Smooth muscle cell of the coronary artery (primary cell): Measurements from ENCODE around the gene OR10P1. TPM values are rescaled to one million over a fixed set of nuclear protein-coding genes. Genes with fewer than 3 reads are reported as not detected.

Source experiments
- total RNA-seq: library from RNA; depleted of rRNA; stranded (reverse); fragments of >200 nt; gene quantifications from 2 replicates; pipeline ENCODE4 v1.2.3, GENCODE V29; 2014; ENCODE audit warnings: low replicate concordance

The OR10P1 gene
- total RNA-seq, result not detected in 2 replicates

GRCh38 chr12:55636853-55637252 is at the start of gene OR10P1:
TSS of gene OR10P1 (plus strand) at chr12:55636892. CDS start at chr12:55636892, 0 bp downstream.

Other genes with a start within 250 kb of the OR10P1 start
- gene OR6C65, start 236.4 kb upstream of the OR10P1 start, total RNA-seq, result not detected in 2 replicates
- gene OR6C76, start 210.6 kb upstream of the OR10P1 start, total RNA-seq, result not detected in 2 replicates
- gene OR6C2, start 192.8 kb upstream of the OR10P1 start, total RNA-seq, result not detected in 2 replicates
- not detected in 2 replicates for gene OR6C70, start 166.8 kb upstream of the OR10P1 start, total RNA-seq
- not detected in 2 replicates for gene OR6C68, start 144.5 kb upstream of the OR10P1 start, total RNA-seq
- gene OR6C4, start 87.3 kb upstream of the OR10P1 start, total RNA-seq, result not detected in 2 replicates
- not detected in 2 replicates for gene OR2AP1, start 64.4 kb upstream of the OR10P1 start, total RNA-seq
- gene ITGA7, start 71.0 kb downstream of the OR10P1 start, total RNA-seq, result 3.8 and 72.7 TPM in 2 replicates
- 82.0 and 115 TPM in 2 replicates for gene BLOC1S1, start 79.2 kb downstream of the OR10P1 start, total RNA-seq
- gene RDH5, start 83.5 kb downstream of the OR10P1 start, total RNA-seq, result 3.8 and 65.1 TPM in 2 replicates
- gene CD63, start 92.1 kb downstream of the OR10P1 start, total RNA-seq, result 2,585 and 6,003 TPM in 2 replicates
- gene GDF11, start 106.2 kb downstream of the OR10P1 start, total RNA-seq, result 2.7 and 3.3 TPM in 2 replicates
- gene SARNP, start 180.8 kb downstream of the OR10P1 start, total RNA-seq, result 32.2 and 105 TPM in 2 replicates
- gene ORMDL2, start 181.1 kb downstream of the OR10P1 start, total RNA-seq, result 31.8 and 41.1 TPM in 2 replicates
- gene DNAJC14, start 192.7 kb downstream of the OR10P1 start, total RNA-seq, result 46.2 and 60.6 TPM in 2 replicates
- gene MMP19, start 206.0 kb downstream of the OR10P1 start, total RNA-seq, result 4.0 and 12.0 TPM in 2 replicates